ENCODE data around the gene CCDC180. TPM values are rescaled to one million over a fixed set of nuclear protein-coding genes. Genes with fewer than 3 reads are reported as not detected.

The CCDC180 gene
- total and polyA plus RNA-seq, 2 experiments from 2014 or later: 3.9 to 7.1 TPM

DNA sequence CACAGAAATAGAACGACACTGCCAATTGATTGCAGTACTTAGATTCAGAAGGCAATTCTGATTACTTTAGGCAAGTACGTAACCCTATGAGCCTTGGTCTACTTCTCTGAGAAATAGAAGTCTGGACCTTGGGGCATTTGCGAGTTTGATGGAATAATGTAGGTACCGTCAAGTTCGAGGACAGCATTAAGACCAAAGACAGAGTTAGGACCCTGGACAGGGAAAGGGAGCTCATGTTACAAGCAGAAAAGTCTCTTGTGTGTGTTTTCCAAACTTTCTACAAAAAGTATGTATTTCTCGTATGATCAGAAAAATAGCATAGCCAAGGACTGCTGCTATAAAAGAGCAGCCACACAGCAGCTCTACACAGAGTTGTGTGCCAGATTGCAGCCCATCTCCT is 20.1 kb downstream of the CCDC180 start:
- no peak overlapping the region for H3K27ac Mint-ChIP-seq
- Histone ChIP-seq H2AFZ (no peak overlapping the region), H3F3A (replicated peaks; ENCODE audit: low read depth) (no peaks in the 10 kb centered on the region), H3K9me2 (ENCODE audit: insufficient read depth) (peaks cover 6% of the 10 kb centered on the region; the same call in 1 of the 2 replicates), H3K4me2 (no peak overlapping the region), H3K79me2 (replicated peaks; ENCODE audit: insufficient read depth) (no peaks in the 10 kb centered on the region), H3K4me1 (ENCODE audit: insufficient read depth) (no peaks in the 10 kb centered on the region), H4K20me1 (replicated peaks; ENCODE audit: insufficient read depth) (no peaks in the 10 kb centered on the region; the same call in 1 of the 2 replicates), H3K27ac (ENCODE audit: low read depth) (no peak overlapping the region), H3K36me3 (ENCODE audit: insufficient read depth) (no peaks in the 10 kb centered on the region), H3K27me3 (ENCODE audit: insufficient read depth) (no peaks in the 10 kb centered on the region), H3K4me3 (no peak overlapping the region)
- H3K36me3 Mint-ChIP-seq (ENCODE audit: low read depth): peaks cover 12% of the 10 kb centered on the region
- TF ChIP-seq REST (IDR thresholded peaks at IDR 0.05; ENCODE audit: unreplicated experiment) (peak; percentile 51), EZH2 (IDR thresholded peaks at IDR 0.05; ENCODE audit: low read depth, unreplicated experiment) (no peak), POLR2AphosphoS5 (IDR thresholded peaks at IDR 0.05; ENCODE audit: low read depth) (no peak), CREB1 (CRISPR knock-in tag; IDR thresholded peaks at IDR 0.05; ENCODE audit: low read depth) (no peak), JUNB (IDR thresholded peaks at IDR 0.05; ENCODE audit: unreplicated experiment) (no peak)
- TF ChIP-seq, protein P1, sequence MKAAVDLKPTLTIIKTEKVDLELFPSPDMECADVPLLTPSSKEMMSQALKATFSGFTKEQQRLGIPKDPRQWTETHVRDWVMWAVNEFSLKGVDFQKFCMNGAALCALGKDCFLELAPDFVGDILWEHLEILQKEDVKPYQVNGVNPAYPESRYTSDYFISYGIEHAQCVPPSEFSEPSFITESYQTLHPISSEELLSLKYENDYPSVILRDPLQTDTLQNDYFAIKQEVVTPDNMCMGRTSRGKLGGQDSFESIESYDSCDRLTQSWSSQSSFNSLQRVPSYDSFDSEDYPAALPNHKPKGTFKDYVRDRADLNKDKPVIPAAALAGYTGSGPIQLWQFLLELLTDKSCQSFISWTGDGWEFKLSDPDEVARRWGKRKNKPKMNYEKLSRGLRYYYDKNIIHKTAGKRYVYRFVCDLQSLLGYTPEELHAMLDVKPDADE (IDR thresholded peaks at IDR 0.05): no peak
- TF ChIP-seq, protein P2, sequence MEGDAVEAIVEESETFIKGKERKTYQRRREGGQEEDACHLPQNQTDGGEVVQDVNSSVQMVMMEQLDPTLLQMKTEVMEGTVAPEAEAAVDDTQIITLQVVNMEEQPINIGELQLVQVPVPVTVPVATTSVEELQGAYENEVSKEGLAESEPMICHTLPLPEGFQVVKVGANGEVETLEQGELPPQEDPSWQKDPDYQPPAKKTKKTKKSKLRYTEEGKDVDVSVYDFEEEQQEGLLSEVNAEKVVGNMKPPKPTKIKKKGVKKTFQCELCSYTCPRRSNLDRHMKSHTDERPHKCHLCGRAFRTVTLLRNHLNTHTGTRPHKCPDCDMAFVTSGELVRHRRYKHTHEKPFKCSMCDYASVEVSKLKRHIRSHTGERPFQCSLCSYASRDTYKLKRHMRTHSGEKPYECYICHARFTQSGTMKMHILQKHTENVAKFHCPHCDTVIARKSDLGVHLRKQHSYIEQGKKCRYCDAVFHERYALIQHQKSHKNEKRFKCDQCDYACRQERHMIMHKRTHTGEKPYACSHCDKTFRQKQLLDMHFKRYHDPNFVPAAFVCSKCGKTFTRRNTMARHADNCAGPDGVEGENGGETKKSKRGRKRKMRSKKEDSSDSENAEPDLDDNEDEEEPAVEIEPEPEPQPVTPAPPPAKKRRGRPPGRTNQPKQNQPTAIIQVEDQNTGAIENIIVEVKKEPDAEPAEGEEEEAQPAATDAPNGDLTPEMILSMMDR (conservative IDR thresholded peaks at IDR 0.05; ENCODE audit: low read depth in 2 of 2): no peak
- peaks cover 3% of the 10 kb centered on the region for H3K27me3 Mint-ChIP-seq (ENCODE audit: insufficient read depth, low read depth, poor library complexity)
- H3K4me1 Mint-ChIP-seq: peaks cover 2% of the 10 kb centered on the region; the same call in 1 of the 3 replicates
- no peaks in the 10 kb centered on the region for H3K9me3 Mint-ChIP-seq
- ATAC-seq (no peak), DNase-seq (ENCODE audit: low spot score) (no peak)
- H3K4me3 Mint-ChIP-seq: no peak overlapping the region

DNA sequence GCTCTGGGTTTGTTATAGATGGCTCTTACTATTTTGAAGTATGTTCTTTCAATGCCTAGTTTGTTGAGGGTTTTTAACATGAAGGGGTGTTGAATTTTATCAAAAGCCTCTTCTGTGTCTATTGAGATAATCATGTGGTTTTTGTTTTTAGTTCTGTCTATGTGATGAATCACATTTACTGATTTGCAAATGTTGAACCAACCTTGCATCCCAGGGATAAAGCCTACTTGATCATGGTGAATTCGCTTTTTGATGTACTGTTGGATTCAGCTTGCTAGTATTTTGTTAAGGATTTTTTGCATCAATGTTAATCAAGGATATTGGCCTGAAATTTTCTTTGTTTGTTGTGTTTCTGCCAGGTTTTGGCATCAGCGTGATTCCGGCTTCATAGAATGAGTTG is 25.5 kb downstream of the CCDC180 start:
- Histone ChIP-seq H4K20me1 (replicated peaks; ENCODE audit: insufficient read depth) (no peaks in the 10 kb centered on the region), H3K79me2 (replicated peaks; ENCODE audit: insufficient read depth) (no peaks in the 10 kb centered on the region), H3K4me3 (no peak overlapping the region), H2AFZ (no peak overlapping the region), H3K9me2 (ENCODE audit: insufficient read depth) (peaks cover 8% of the 10 kb centered on the region; the same call in 1 of the 2 replicates), H3K27me3 (ENCODE audit: insufficient read depth) (no peaks in the 10 kb centered on the region), H3K4me1 (ENCODE audit: insufficient read depth) (no peaks in the 10 kb centered on the region), H3K27ac (ENCODE audit: low read depth) (no peak overlapping the region), H3K36me3 (ENCODE audit: insufficient read depth) (no peaks in the 10 kb centered on the region), H3F3A (replicated peaks; ENCODE audit: low read depth) (no peaks in the 10 kb centered on the region), H3K4me2 (no peak overlapping the region)
- Mint-ChIP-seq H3K9me3 (peaks cover 11% of the 10 kb centered on the region; the same call in 2 of the 3 replicates), H3K4me3 (no peak overlapping the region), H3K27me3 (ENCODE audit: insufficient read depth, low read depth, poor library complexity) (peaks cover 3% of the 10 kb centered on the region), H3K27ac (no peak overlapping the region), H3K36me3 (ENCODE audit: low read depth) (peaks cover 28% of the 10 kb centered on the region), H3K4me1 (peaks cover 3% of the 10 kb centered on the region; the same call in 1 of the 3 replicates)
- ATAC-seq (no peak), DNase-seq (ENCODE audit: low spot score) (no peak)
- TF ChIP-seq NANOG (IDR thresholded peaks at IDR 0.05; ENCODE audit: borderline replicate concordance) (no peak), ZNF331 (CRISPR knock-in tag; IDR thresholded peaks at IDR 0.05; ENCODE audit: low read depth) (no peak), JUNB (IDR thresholded peaks at IDR 0.05; ENCODE audit: unreplicated experiment) (no peak), REST (IDR thresholded peaks at IDR 0.05; ENCODE audit: unreplicated experiment) (no peak), STAT1 (IDR thresholded peaks at IDR 0.05; ENCODE audit: unreplicated experiment) (no peak), ZNF114 (CRISPR knock-in tag; IDR thresholded peaks at IDR 0.05) (no peak), EZH2 (IDR thresholded peaks at IDR 0.05; ENCODE audit: low read depth, unreplicated experiment) (no peak)
- TF ChIP-seq, protein P2 (conservative IDR thresholded peaks at IDR 0.05; ENCODE audit: low read depth in 2 of 2): no peak

All from GM23338 (cell line).